HepG2 (cell line): Measurements from ENCODE around the gene HLF. TPM values are rescaled to one million over a fixed set of nuclear protein-coding genes. Genes with fewer than 3 reads are reported as not detected.

ENCODE experiments used
- AKAP8 ChIP-seq: sonication (generic); formaldehyde crosslinking; IDR thresholded peaks from 2 replicates; pipeline ENCODE4 v1.5.1; 2020; ENCODE audit warnings: mild to moderate bottlenecking, missing genetic modification reagents
- FOXC1 ChIP-seq: sonication (generic); formaldehyde crosslinking; IDR thresholded peaks from 2 replicates; pipeline ENCODE4 v1.8.0; 2022; ENCODE audit warnings: mild to moderate bottlenecking, missing genetic modification reagents, borderline replicate concordance
- HOXA5 ChIP-seq: sonication (generic); formaldehyde crosslinking; IDR thresholded peaks from 2 replicates; pipeline ENCODE4 v1.4.0; 2020; ENCODE audit warnings: missing genetic modification reagents
- ONECUT2 ChIP-seq: sonication (generic); formaldehyde crosslinking; IDR thresholded peaks from 2 replicates; pipeline ENCODE4 v1.4.0; 2020; ENCODE audit warnings: missing genetic modification reagents
- RXRB ChIP-seq: IDR thresholded peaks from 2 replicates; pipeline ENCODE4 v1.6.1; 2016; ENCODE audit warnings: borderline replicate concordance, missing genetic modification reagents, missing compliant biosample characterization
- TP53 ChIP-seq: sonication (generic); formaldehyde crosslinking; conservative IDR thresholded peaks from 2 replicates; pipeline ENCODE4 v1.4.0; 2020; ENCODE audit warnings: missing genetic modification reagents
- ZMYM2 ChIP-seq: sonication (generic); formaldehyde crosslinking; IDR thresholded peaks from 2 replicates; pipeline ENCODE4 v1.8.0; 2022; ENCODE audit warnings: mild to moderate bottlenecking, missing genetic modification reagents
- ZNF34 ChIP-seq: sonication (generic); formaldehyde crosslinking; IDR thresholded peaks from 2 replicates; pipeline ENCODE4 v1.4.0; 2020; ENCODE audit warnings: mild to moderate bottlenecking, missing genetic modification reagents, borderline replicate concordance
- ZNF432 ChIP-seq: sonication (generic); formaldehyde crosslinking; IDR thresholded peaks from 2 replicates; pipeline ENCODE4 v1.5.0; 2020; ENCODE audit warnings: missing genetic modification reagents, mild to moderate bottlenecking, borderline replicate concordance
- ZSCAN12 ChIP-seq: sonication (generic); formaldehyde crosslinking; IDR thresholded peaks from 2 replicates; pipeline ENCODE4 v1.9.0; 2021; ENCODE audit warnings: mild to moderate bottlenecking, missing genetic modification reagents
- polyA plus RNA-seq, 8 experiments: library from polyadenylated mRNA; depleted of rRNA in 3 of 8; stranded (reverse) in 7 of 8; unstranded in 1 of 8; fragments of >200 nt; fragmentation: Illumina TruSeq in 4 of 8; extraction: Trizol in 4 of 8; gene quantifications; 2 replicates each; pipeline versions ENCODE4 v1.2.1 to v1.2.3, GENCODE V29; 2011 to 2016; ENCODE audit warnings: low read depth in 4 of 8, missing spikeins in 1 of 8, mixed read lengths in 1 of 8; ENCODE audit not compliant: insufficient read depth in 1 of 8
- total RNA-seq, 5 experiments: library from RNA; depleted of rRNA; stranded (reverse); fragments of >200 nt; fragmentation: Illumina TruSeq; extraction: Trizol; gene quantifications; 2 replicates each; pipeline ENCODE4 v1.2.3, GENCODE V29; 2016; ENCODE audit warnings: low read depth in 1 of 5
- TF ChIP-seq, protein P1 (sequence below): sonication (generic); formaldehyde crosslinking; IDR thresholded peaks from 2 replicates; pipeline ENCODE4 v1.5.0; 2020; ENCODE audit warnings: mild to moderate bottlenecking, missing genetic modification reagents, borderline replicate concordance
- TF ChIP-seq, protein P2 (sequence below): sonication (generic); formaldehyde crosslinking; conservative IDR thresholded peaks from 2 replicates; pipeline ENCODE4 v1.8.0; 2022; ENCODE audit warnings: missing genetic modification reagents
- TF ChIP-seq, protein P3 (sequence below), 2 experiments: sonication (generic) in 1 of 2; formaldehyde crosslinking in 1 of 2; IDR thresholded peaks; 2 replicates each; pipeline versions ENCODE4 v1.4.0 to v1.6.1; 2016 to 2020; ENCODE audit warnings: borderline replicate concordance in 1 of 2, low read depth in 1 of 2, mild to moderate bottlenecking in 1 of 2, missing genetic modification reagents in 1 of 2

The HLF gene
- total and polyA plus RNA-seq, 2 of the 13 experiments (the other 11 are each of a cell fraction or from before 2014, with no cell fraction given), result 202 to 346 TPM

DNA sequence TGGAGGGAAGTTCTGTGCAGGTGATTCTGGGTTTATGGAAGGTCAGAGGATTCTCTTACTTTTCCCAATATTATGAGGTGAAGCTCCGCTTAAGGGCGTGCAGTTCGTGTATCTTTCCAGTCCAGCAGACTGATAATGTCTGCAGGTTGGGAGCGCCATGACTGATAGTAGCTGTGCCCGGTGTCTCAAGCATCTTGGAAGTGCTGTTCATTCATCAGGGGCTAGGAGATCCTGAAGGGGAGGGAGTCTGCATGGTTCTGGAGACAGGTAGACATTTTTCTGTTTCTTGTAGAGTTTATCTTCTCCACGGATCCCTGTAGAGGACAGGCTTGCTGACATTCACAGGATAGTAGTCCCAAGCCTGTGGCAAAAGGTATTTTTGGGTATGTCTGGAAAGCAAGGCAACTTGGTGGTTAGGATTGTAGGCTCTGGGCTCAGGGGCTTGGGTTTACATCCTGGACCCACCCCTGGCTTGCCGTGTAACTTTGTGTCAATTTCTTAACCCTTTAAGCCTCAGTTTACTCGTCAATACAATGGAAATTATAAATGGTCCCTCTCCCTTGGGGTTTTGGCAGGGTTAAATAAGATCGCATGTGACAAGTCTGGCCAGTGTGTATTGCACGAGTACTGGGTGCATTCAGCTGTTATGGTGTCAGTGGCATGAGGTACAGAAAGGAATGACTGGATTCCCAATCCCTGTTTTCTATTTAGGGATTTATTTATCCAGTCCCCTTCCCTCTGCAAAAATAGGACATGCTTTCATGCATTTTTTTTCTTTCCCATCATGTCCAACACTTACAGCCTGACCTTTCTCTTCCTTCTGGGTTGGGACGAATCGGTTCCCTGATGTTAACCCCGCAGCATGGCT, 8.2 kb downstream of the HLF start (continued):
- TF ChIP-seq, protein P1, sequence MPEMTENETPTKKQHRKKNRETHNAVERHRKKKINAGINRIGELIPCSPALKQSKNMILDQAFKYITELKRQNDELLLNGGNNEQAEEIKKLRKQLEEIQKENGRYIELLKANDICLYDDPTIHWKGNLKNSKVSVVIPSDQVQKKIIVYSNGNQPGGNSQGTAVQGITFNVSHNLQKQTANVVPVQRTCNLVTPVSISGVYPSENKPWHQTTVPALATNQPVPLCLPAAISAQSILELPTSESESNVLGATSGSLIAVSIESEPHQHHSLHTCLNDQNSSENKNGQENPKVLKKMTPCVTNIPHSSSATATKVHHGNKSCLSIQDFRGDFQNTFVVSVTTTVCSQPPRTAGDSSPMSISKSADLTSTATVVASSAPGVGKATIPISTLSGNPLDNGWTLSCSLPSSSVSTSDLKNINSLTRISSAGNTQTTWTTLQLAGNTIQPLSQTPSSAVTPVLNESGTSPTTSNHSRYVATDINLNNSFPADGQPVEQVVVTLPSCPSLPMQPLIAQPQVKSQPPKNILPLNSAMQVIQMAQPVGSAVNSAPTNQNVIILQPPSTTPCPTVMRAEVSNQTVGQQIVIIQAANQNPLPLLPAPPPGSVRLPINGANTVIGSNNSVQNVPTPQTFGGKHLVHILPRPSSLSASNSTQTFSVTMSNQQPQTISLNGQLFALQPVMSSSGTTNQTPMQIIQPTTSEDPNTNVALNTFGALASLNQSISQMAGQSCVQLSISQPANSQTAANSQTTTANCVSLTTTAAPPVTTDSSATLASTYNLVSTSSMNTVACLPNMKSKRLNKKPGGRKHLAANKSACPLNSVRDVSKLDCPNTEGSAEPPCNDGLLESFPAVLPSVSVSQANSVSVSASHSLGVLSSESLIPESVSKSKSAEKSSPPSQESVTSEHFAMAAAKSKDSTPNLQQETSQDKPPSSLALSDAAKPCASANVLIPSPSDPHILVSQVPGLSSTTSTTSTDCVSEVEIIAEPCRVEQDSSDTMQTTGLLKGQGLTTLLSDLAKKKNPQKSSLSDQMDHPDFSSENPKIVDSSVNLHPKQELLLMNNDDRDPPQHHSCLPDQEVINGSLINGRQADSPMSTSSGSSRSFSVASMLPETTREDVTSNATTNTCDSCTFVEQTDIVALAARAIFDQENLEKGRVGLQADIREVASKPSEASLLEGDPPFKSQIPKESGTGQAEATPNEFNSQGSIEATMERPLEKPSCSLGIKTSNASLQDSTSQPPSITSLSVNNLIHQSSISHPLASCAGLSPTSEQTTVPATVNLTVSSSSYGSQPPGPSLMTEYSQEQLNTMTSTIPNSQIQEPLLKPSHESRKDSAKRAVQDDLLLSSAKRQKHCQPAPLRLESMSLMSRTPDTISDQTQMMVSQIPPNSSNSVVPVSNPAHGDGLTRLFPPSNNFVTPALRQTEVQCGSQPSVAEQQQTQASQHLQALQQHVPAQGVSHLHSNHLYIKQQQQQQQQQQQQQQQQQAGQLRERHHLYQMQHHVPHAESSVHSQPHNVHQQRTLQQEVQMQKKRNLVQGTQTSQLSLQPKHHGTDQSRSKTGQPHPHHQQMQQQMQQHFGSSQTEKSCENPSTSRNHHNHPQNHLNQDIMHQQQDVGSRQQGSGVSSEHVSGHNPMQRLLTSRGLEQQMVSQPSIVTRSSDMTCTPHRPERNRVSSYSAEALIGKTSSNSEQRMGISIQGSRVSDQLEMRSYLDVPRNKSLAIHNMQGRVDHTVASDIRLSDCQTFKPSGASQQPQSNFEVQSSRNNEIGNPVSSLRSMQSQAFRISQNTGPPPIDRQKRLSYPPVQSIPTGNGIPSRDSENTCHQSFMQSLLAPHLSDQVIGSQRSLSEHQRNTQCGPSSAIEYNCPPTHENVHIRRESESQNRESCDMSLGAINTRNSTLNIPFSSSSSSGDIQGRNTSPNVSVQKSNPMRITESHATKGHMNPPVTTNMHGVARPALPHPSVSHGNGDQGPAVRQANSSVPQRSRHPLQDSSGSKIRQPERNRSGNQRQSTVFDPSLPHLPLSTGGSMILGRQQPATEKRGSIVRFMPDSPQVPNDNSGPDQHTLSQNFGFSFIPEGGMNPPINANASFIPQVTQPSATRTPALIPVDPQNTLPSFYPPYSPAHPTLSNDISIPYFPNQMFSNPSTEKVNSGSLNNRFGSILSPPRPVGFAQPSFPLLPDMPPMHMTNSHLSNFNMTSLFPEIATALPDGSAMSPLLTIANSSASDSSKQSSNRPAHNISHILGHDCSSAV (CRISPR knock-in tag), result no peak
- TF ChIP-seq TP53 (CRISPR knock-in tag), result no peak
- peak; percentile 9; the same call in 1 of the 2 replicates for TF ChIP-seq HOXA5
- TF ChIP-seq, protein P2, sequence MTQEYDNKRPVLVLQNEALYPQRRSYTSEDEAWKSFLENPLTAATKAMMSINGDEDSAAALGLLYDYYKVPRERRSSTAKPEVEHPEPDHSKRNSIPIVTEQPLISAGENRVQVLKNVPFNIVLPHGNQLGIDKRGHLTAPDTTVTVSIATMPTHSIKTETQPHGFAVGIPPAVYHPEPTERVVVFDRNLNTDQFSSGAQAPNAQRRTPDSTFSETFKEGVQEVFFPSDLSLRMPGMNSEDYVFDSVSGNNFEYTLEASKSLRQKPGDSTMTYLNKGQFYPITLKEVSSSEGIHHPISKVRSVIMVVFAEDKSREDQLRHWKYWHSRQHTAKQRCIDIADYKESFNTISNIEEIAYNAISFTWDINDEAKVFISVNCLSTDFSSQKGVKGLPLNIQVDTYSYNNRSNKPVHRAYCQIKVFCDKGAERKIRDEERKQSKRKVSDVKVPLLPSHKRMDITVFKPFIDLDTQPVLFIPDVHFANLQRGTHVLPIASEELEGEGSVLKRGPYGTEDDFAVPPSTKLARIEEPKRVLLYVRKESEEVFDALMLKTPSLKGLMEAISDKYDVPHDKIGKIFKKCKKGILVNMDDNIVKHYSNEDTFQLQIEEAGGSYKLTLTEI, result no peak
- TF ChIP-seq ONECUT2 (CRISPR knock-in tag), result no peak
- TF ChIP-seq, protein P3, sequence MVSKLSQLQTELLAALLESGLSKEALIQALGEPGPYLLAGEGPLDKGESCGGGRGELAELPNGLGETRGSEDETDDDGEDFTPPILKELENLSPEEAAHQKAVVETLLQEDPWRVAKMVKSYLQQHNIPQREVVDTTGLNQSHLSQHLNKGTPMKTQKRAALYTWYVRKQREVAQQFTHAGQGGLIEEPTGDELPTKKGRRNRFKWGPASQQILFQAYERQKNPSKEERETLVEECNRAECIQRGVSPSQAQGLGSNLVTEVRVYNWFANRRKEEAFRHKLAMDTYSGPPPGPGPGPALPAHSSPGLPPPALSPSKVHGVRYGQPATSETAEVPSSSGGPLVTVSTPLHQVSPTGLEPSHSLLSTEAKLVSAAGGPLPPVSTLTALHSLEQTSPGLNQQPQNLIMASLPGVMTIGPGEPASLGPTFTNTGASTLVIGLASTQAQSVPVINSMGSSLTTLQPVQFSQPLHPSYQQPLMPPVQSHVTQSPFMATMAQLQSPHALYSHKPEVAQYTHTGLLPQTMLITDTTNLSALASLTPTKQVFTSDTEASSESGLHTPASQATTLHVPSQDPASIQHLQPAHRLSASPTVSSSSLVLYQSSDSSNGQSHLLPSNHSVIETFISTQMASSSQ (IDR thresholded peaks at IDR 0.05; ENCODE audit: low read depth), result no peak
- TF ChIP-seq, protein P3 (CRISPR knock-in tag; IDR thresholded peaks at IDR 0.05; ENCODE audit: borderline replicate concordance), result no peak
- no peak for TF ChIP-seq AKAP8 (CRISPR knock-in tag)
- TF ChIP-seq ZNF432 (CRISPR knock-in tag), result no peak; the same call in 1 of the 2 replicates
- TF ChIP-seq ZSCAN12, result 0 out of 2 replicates have a peak, but pooled peaks have one; percentile 63
- no peak for TF ChIP-seq ZMYM2 (CRISPR knock-in tag)
- TF ChIP-seq ZNF34 (CRISPR knock-in tag), result no peak
- peak; percentile 8; the same call in 1 of the 2 replicates for TF ChIP-seq FOXC1 (CRISPR knock-in tag)
- no peak for TF ChIP-seq RXRB
